NT2/D1 (cell line): ENCODE measurements around the gene EPS8L3.

ENCODE experiments used
- DNase-seq: peaks from one replicate; pipeline ENCODE4 v3.0.0-alpha.2; 2011; ENCODE audit warnings: low read depth, low spot score
- H3K27me3 ChIP-seq: 2 replicates; pipeline ENCODE4 v1.6.0; 2011; ENCODE audit warnings: mild to moderate bottlenecking; ENCODE audit not compliant: insufficient read length, insufficient read depth
- H3K36me3 ChIP-seq: 2 replicates; pipeline ENCODE4 v1.6.1; 2011; ENCODE audit warnings: mild to moderate bottlenecking, low read length, mixed read lengths; ENCODE audit not compliant: insufficient read depth, insufficient read length
- H3K4me1 ChIP-seq: 2 replicates; pipeline ENCODE4 v1.5.1; 2011; ENCODE audit not compliant: insufficient read depth, insufficient read length
- H3K4me3 ChIP-seq: 2 replicates; pipeline ENCODE4 v1.5.1; 2011; ENCODE audit warnings: low read depth; ENCODE audit not compliant: insufficient read length
- H3K9ac ChIP-seq: 2 replicates; pipeline ENCODE4 v1.6.0; 2011; ENCODE audit warnings: low read depth; ENCODE audit not compliant: insufficient read length
- H3K9me3 ChIP-seq: 2 replicates; pipeline ENCODE4 v1.5.1; 2011; ENCODE audit warnings: mild to moderate bottlenecking, low read length; ENCODE audit not compliant: insufficient read depth
- SUZ12 ChIP-seq: IDR thresholded peaks from 2 replicates; pipeline ENCODE4 v1.6.1; 2011; ENCODE audit not compliant: insufficient read length, insufficient read depth; ENCODE audit errors: extremely low read depth
- YY1 ChIP-seq: IDR thresholded peaks from 2 replicates; pipeline ENCODE4 v1.6.1; 2011; ENCODE audit not compliant: insufficient read length, insufficient read depth
- ZNF274 ChIP-seq: IDR thresholded peaks from 2 replicates; pipeline ENCODE4 v1.6.1; 2011; ENCODE audit warnings: mild to moderate bottlenecking, low read depth, low read length

The EPS8L3 gene

GRCh38 chr1:109791495-109792043 lies 27.8 kb upstream of the EPS8L3 start:
- Histone ChIP-seq H3K9me3 (peaks cover 4% of the 10 kb centered on the region; the same call in 1 of the 2 replicates), H3K4me1 (peaks cover 38% of the 10 kb centered on the region), H3K27me3 (no peaks in the 10 kb centered on the region), H3K4me3 (no peak overlapping the region), H3K9ac (peak overlapping the region; percentile 71), H3K36me3 (no peaks in the 10 kb centered on the region)
- TF ChIP-seq SUZ12 (no peak), YY1 (no peak), ZNF274 (no peak)
- DNase-seq, result no peak

- Histone ChIP-seq H3K4me3 (no peak overlapping the region), H3K27me3 (no peaks in the 10 kb centered on the region), H3K4me1 (peaks cover 38% of the 10 kb centered on the region), H3K9me3 (peaks cover 4% of the 10 kb centered on the region; the same call in 1 of the 2 replicates), H3K9ac (peak overlapping the region; percentile 22), H3K36me3 (no peaks in the 10 kb centered on the region)
- DNase-seq, result peak; percentile 56
- TF ChIP-seq ZNF274 (no peak), YY1 (no peak), SUZ12 (no peak)
Measured at GRCh38 chr1:109790735-109791494, 27.2 kb upstream of the EPS8L3 start.

- H3K36me3 ChIP-seq, result no peaks in the 10 kb centered on the region
- no peaks in the 10 kb centered on the region for H3K27me3 ChIP-seq
- H3K9ac ChIP-seq, result peak overlapping the region; percentile 22
- H3K9me3 ChIP-seq, result peaks cover 4% of the 10 kb centered on the region; the same call in 1 of the 2 replicates
- no peak overlapping the region for H3K4me3 ChIP-seq
- peaks cover 38% of the 10 kb centered on the region for H3K4me1 ChIP-seq
- no peak for DNase-seq
- TF ChIP-seq SUZ12 (no peak), YY1 (no peak), ZNF274 (no peak)
Measured at GRCh38 chr1:109790329-109790728, 26.6 kb upstream of the EPS8L3 start.

- Histone ChIP-seq H3K9me3 (peaks cover 4% of the 10 kb centered on the region; the same call in 1 of the 2 replicates), H3K36me3 (no peaks in the 10 kb centered on the region), H3K27me3 (no peaks in the 10 kb centered on the region), H3K4me1 (peaks cover 38% of the 10 kb centered on the region), H3K4me3 (no peak overlapping the region), H3K9ac (no peak overlapping the region)
- TF ChIP-seq SUZ12 (no peak), YY1 (no peak), ZNF274 (no peak)
- no peak for DNase-seq
Measured at GRCh38 chr1:109789551-109790180, 25.9 kb upstream of the EPS8L3 start.

GRCh38 chr1:109788695-109789521 lies 25.2 kb upstream of the EPS8L3 start:
- no peaks in the 10 kb centered on the region for H3K27me3 ChIP-seq
- H3K36me3 ChIP-seq, result no peaks in the 10 kb centered on the region
- H3K9me3 ChIP-seq, result peaks cover 4% of the 10 kb centered on the region; the same call in 1 of the 2 replicates
- no peak overlapping the region for H3K4me3 ChIP-seq
- TF ChIP-seq ZNF274, result no peak
- TF ChIP-seq YY1, result no peak
- TF ChIP-seq SUZ12, result no peak
- H3K4me1 ChIP-seq, result peaks cover 34% of the 10 kb centered on the region
- DNase-seq, result no peak
- no peak overlapping the region for H3K9ac ChIP-seq

- H3K4me1 ChIP-seq, result peaks cover 37% of the 10 kb centered on the region
- H3K9me3 ChIP-seq, result peaks cover 4% of the 10 kb centered on the region; the same call in 1 of the 2 replicates
- no peak for DNase-seq
- H3K4me3 ChIP-seq, result no peak overlapping the region
- no peaks in the 10 kb centered on the region for H3K27me3 ChIP-seq
- TF ChIP-seq YY1 (no peak), ZNF274 (no peak), SUZ12 (no peak)
- no peaks in the 10 kb centered on the region for H3K36me3 ChIP-seq
- no peak overlapping the region for H3K9ac ChIP-seq
Measured at GRCh38 chr1:109787845-109788601, 24.3 kb upstream of the EPS8L3 start.
